ENCODE results near the gene NCLN.
"Not testable (repeated sequence)": the region's sequence is repeated elsewhere in the genome, so short reads cannot be mapped to it uniquely, and the experiment has no call there.

The NCLN gene

DNA sequence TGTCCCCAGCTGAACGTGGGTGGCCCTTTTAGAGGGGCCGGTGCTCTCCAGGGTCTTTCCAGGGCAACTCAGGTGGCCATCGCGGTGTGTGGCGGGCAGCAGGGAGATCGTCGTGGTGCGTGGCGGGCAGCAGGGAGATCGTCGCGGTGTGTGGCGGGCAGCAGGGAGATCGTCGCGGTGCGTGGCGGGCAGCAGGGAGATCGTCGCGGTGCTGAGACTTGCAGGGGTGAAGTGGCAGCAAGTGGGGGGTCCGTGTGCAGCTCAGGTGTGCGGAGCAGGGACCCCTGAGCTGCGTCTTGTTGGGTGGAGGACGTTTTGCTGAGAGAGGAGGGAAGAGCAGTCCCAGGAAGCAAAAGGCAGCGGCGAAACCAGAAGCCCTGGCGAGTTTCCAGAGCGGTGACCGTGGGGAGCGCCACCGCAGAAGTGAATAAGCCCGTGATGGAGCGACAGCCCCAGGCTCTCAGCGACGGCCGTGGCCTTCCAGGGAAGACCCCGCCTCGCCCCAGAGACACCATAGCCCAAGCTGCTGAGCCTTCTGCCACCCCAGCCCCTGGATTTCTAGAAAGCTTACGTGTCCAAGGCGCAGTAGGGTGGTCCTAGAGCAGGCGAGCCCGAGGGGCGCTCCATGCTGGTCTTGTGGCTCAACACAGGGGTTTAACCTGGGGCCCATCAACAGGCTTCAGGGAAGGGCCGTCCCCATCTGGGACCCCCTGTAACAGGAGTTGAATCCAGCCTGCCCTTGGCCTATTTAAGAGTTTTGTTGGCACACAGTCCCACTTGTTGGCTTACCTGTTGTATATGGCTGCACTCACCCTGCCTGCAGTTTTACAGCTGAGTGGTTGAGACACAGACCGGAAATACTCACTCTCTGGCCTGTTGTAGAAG lies 5.4 kb downstream of the NCLN start:
- no peak overlapping the region for H3K4me3 ChIP-seq (ENCODE audit: low read depth, low read length, poor library complexity, severe bottlenecking)
- no peaks in the 10 kb centered on the region for H4K20me1 ChIP-seq (ENCODE audit: insufficient read depth, low read length)
- no peaks in the 10 kb centered on the region for H3K9me3 ChIP-seq (ENCODE audit: low read length)
- no peaks in the 10 kb centered on the region for H3F3A ChIP-seq (ENCODE audit: insufficient read depth, low read length)
- H3K36me3 ChIP-seq (ENCODE audit: insufficient read depth, low read length): peaks cover 40% of the 10 kb centered on the region
- no peaks in the 10 kb centered on the region for H3K9me2 ChIP-seq (ENCODE audit: low read depth, low read length)
- TF ChIP-seq, protein P1, sequence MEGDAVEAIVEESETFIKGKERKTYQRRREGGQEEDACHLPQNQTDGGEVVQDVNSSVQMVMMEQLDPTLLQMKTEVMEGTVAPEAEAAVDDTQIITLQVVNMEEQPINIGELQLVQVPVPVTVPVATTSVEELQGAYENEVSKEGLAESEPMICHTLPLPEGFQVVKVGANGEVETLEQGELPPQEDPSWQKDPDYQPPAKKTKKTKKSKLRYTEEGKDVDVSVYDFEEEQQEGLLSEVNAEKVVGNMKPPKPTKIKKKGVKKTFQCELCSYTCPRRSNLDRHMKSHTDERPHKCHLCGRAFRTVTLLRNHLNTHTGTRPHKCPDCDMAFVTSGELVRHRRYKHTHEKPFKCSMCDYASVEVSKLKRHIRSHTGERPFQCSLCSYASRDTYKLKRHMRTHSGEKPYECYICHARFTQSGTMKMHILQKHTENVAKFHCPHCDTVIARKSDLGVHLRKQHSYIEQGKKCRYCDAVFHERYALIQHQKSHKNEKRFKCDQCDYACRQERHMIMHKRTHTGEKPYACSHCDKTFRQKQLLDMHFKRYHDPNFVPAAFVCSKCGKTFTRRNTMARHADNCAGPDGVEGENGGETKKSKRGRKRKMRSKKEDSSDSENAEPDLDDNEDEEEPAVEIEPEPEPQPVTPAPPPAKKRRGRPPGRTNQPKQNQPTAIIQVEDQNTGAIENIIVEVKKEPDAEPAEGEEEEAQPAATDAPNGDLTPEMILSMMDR (IDR thresholded peaks at IDR 0.05; ENCODE audit: low read length): no peak
- no peak for TF ChIP-seq EZH2 (IDR thresholded peaks at IDR 0.05; ENCODE audit: borderline replicate concordance, low read length)
- H3K4me2 ChIP-seq (ENCODE audit: low read length): no peak overlapping the region
- H2AFZ ChIP-seq (ENCODE audit: low read length): no peak overlapping the region
- no peaks in the 10 kb centered on the region for H3K27me3 ChIP-seq (ENCODE audit: insufficient read depth, low read length)
- no peak overlapping the region for H3K27ac ChIP-seq (ENCODE audit: low read depth, low read length, poor library complexity, severe bottlenecking)
- H3K4me1 ChIP-seq (ENCODE audit: insufficient read depth, low read length, severe bottlenecking): peaks cover 17% of the 10 kb centered on the region
- H3K79me2 ChIP-seq (ENCODE audit: insufficient read depth, low read length): peaks cover 33% of the 10 kb centered on the region
- H3K9ac ChIP-seq (ENCODE audit: low read length): no peak overlapping the region

DNA sequence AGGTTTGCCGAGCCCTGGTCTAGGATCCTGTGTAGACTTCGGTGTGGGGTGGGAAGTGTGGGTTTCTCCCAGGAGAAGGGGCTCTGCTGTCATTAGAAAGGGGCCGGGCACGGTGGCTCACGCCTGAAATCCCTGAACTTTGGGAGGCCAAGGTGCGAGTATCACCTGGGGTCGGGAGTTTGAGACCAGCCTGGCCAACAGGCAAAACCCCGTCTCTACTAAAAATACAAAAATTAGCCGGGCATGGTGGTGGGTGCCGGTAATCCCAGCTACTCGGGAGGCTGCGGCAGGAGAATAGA lies 6.0 kb downstream of the NCLN start:
- not testable (repeated sequence) for H2AFZ ChIP-seq (ENCODE audit: low read length); H4K20me1 ChIP-seq (ENCODE audit: insufficient read depth, low read length); H3K9me3 ChIP-seq (ENCODE audit: low read length); H3K9ac ChIP-seq (ENCODE audit: low read length); H3K27me3 ChIP-seq (ENCODE audit: insufficient read depth, low read length); H3K4me2 ChIP-seq (ENCODE audit: low read length); H3K4me3 ChIP-seq (ENCODE audit: low read depth, low read length, poor library complexity, severe bottlenecking); H3K9me2 ChIP-seq (ENCODE audit: low read depth, low read length); H3F3A ChIP-seq (ENCODE audit: insufficient read depth, low read length); H3K27ac ChIP-seq (ENCODE audit: low read depth, low read length, poor library complexity, severe bottlenecking)
- Histone ChIP-seq H3K4me1 (ENCODE audit: insufficient read depth, low read length, severe bottlenecking) (peaks cover 13% of the 10 kb centered on the region), H3K79me2 (ENCODE audit: insufficient read depth, low read length) (peaks cover 27% of the 10 kb centered on the region), H3K36me3 (ENCODE audit: insufficient read depth, low read length) (peaks cover 46% of the 10 kb centered on the region)

DNA sequence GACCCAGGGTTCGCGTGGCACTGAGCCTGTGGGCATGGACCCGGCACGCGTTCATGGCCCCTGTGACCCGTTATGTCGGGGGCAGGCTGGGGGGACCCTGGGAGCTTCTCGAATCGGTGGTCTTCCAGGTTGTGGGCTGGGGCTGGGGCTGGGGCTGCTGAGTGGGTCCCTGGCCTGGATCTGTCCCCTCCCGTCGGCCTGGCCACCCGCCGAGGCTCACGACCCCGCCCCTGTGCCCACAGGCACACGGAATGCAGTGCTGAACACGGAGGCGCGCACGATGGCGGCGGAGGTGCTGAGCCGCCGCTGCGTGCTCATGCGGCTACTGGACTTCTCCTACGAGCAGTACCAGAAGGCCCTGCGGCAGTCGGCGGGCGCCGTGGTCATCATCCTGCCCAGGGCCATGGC lies 6.5 kb downstream of the NCLN start:
- peaks cover 8% of the 10 kb centered on the region for H3K4me1 ChIP-seq (ENCODE audit: insufficient read depth, low read length, severe bottlenecking)
- TF ChIP-seq, protein P1 (IDR thresholded peaks at IDR 0.05; ENCODE audit: low read length): no peak
- no peak for TF ChIP-seq EZH2 (IDR thresholded peaks at IDR 0.05; ENCODE audit: borderline replicate concordance, low read length)
- H3K4me3 ChIP-seq (ENCODE audit: low read depth, low read length, poor library complexity, severe bottlenecking): no peak overlapping the region
- H3K27me3 ChIP-seq (ENCODE audit: insufficient read depth, low read length): no peaks in the 10 kb centered on the region
- H3K27ac ChIP-seq (ENCODE audit: low read depth, low read length, poor library complexity, severe bottlenecking): no peak overlapping the region
- no peak overlapping the region for H3K9ac ChIP-seq (ENCODE audit: low read length)
- H3K79me2 ChIP-seq (ENCODE audit: insufficient read depth, low read length): peaks cover 22% of the 10 kb centered on the region
- no peaks in the 10 kb centered on the region for H3K9me2 ChIP-seq (ENCODE audit: low read depth, low read length)
- H3K4me2 ChIP-seq (ENCODE audit: low read length): no peak overlapping the region
- no peaks in the 10 kb centered on the region for H3K9me3 ChIP-seq (ENCODE audit: low read length)
- H3K36me3 ChIP-seq (ENCODE audit: insufficient read depth, low read length): peaks cover 50% of the 10 kb centered on the region
- no peaks in the 10 kb centered on the region for H3F3A ChIP-seq (ENCODE audit: insufficient read depth, low read length)
- no peak overlapping the region for H2AFZ ChIP-seq (ENCODE audit: low read length)
- no peaks in the 10 kb centered on the region for H4K20me1 ChIP-seq (ENCODE audit: insufficient read depth, low read length)

DNA sequence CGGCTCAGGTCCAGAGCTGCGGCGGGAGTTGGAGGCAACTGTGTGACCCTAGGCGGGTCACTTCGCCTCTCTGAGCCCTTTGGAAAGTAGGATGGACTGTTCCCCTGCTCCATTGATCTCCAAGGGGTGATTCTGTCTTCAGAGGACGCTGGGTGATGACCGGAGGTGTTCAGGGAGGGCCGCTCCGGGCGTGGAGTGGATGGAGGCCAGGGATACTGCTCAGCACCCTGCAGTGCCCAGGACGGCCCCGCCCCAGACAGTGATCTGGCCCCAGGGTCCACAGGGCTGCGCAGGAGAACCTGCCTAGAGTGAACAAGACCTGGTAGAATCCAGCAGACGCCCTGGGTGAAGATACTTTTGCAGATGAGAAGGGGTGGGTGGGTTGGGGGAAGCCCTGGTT lies 7.0 kb downstream of the NCLN start:
- H4K20me1 ChIP-seq (ENCODE audit: insufficient read depth, low read length): no peaks in the 10 kb centered on the region
- no peaks in the 10 kb centered on the region for H3K9me2 ChIP-seq (ENCODE audit: low read depth, low read length)
- no peak overlapping the region for H2AFZ ChIP-seq (ENCODE audit: low read length)
- TF ChIP-seq, protein P1 (IDR thresholded peaks at IDR 0.05; ENCODE audit: low read length): no peak
- TF ChIP-seq EZH2 (IDR thresholded peaks at IDR 0.05; ENCODE audit: borderline replicate concordance, low read length): no peak
- peaks cover 49% of the 10 kb centered on the region for H3K36me3 ChIP-seq (ENCODE audit: insufficient read depth, low read length)
- peaks cover 18% of the 10 kb centered on the region for H3K79me2 ChIP-seq (ENCODE audit: insufficient read depth, low read length)
- H3K4me3 ChIP-seq (ENCODE audit: low read depth, low read length, poor library complexity, severe bottlenecking): no peak overlapping the region
- no peak overlapping the region for H3K4me2 ChIP-seq (ENCODE audit: low read length)
- H3F3A ChIP-seq (ENCODE audit: insufficient read depth, low read length): no peaks in the 10 kb centered on the region
- no peaks in the 10 kb centered on the region for H3K9me3 ChIP-seq (ENCODE audit: low read length)
- H3K9ac ChIP-seq (ENCODE audit: low read length): no peak overlapping the region
- H3K27ac ChIP-seq (ENCODE audit: low read depth, low read length, poor library complexity, severe bottlenecking): no peak overlapping the region
- peaks cover 3% of the 10 kb centered on the region for H3K4me1 ChIP-seq (ENCODE audit: insufficient read depth, low read length, severe bottlenecking)
- no peaks in the 10 kb centered on the region for H3K27me3 ChIP-seq (ENCODE audit: insufficient read depth, low read length)
